ENCODE measurements around the gene POMGNT1. TPM values are rescaled to one million over a fixed set of nuclear protein-coding genes. Genes with fewer than 3 reads are reported as not detected.

Gene POMGNT1
- total RNA-seq, 4 donors from 2014 or later, result 31.6 to 47.2 (median 36.9) TPM

GRCh38 chr1:46188295-46189030, 9.8 kb downstream of the POMGNT1 start:
- intact Hi-C loops (cut with DNase I), result loop anchor here (10.0 kb wide), 1 partner anchor 314 kb away; no protein-coding TSS in a partner anchor

DNA sequence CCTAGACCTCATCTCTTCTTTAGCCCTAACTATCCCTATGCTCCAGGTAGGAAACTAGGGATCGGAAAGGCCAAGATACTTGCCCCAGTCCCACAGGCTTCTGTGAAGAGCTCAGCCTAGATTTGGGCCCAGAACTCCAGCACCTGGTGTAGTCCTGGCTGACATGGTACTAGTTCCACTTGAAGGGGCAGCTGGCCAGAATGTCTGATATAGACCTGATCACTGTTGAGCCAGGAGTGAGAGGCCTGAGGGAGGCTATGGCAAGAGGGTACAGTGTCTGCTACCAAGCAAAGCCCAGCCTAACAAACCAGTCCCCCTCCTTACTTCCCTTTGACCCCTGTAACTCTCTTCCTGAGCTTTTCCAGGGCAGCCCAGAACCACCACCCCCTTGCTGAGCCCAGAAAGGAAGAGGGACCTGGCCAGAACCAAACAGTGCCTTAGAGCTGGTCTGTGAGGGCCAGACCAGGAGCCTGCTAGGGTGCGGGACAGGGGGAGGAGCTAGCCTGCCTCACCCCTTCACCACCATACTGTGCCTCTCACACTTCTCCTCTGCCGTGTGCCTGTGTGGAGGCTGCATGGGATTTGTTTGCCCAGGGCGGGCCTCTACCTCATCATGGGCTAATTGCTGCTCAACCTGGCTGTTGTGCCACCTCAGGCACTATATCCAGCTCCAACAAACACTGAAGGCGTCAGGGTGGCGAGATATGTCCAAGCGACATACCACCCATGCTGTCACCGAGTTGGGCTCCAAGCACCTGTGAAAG, 10.9 kb downstream of the POMGNT1 start:
- intact Hi-C loops (cut with DNase I), result loop anchor here (10.0 kb wide), 1 partner anchor 312 kb away; no protein-coding TSS in a partner anchor
- Histone ChIP-seq H3K9me3 (no peaks in the 10 kb centered on the region), H3K36me3 (peaks cover 13 to 54% (median 40%) of the 10 kb centered on the region in 4 donors), H3K27ac (replicated peaks in 1 of 4) (no peak overlapping the region), H3K27me3 (no peaks in the 10 kb centered on the region), H3K4me1 (peaks cover 17 to 31% (median 23%) of the 10 kb centered on the region in 4 donors), H3K4me3 (no peak overlapping the region)
- no peak for DNase-seq (ENCODE audit: extremely low spot score)
- TF ChIP-seq EP300 (IDR thresholded peaks at IDR 0.05), result no peak
- no peak for TF ChIP-seq POLR2AphosphoS5 (IDR thresholded peaks at IDR 0.05)
- TF ChIP-seq POLR2A (IDR thresholded peaks at IDR 0.05; ENCODE audit: low read depth), result no peak
- TF ChIP-seq, protein P1, sequence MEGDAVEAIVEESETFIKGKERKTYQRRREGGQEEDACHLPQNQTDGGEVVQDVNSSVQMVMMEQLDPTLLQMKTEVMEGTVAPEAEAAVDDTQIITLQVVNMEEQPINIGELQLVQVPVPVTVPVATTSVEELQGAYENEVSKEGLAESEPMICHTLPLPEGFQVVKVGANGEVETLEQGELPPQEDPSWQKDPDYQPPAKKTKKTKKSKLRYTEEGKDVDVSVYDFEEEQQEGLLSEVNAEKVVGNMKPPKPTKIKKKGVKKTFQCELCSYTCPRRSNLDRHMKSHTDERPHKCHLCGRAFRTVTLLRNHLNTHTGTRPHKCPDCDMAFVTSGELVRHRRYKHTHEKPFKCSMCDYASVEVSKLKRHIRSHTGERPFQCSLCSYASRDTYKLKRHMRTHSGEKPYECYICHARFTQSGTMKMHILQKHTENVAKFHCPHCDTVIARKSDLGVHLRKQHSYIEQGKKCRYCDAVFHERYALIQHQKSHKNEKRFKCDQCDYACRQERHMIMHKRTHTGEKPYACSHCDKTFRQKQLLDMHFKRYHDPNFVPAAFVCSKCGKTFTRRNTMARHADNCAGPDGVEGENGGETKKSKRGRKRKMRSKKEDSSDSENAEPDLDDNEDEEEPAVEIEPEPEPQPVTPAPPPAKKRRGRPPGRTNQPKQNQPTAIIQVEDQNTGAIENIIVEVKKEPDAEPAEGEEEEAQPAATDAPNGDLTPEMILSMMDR (IDR thresholded peaks at IDR 0.05), result no peak
- WGBS, result 85% methylated on average over 4 of the region's 8 CpGs

More at GRCh38 chr1:46188295-46189030, 9.8 kb downstream of the POMGNT1 start:
- no peak overlapping the region for H3K4me3 ChIP-seq
- no peak for DNase-seq (ENCODE audit: extremely low spot score)
- H3K27ac ChIP-seq (replicated peaks in 1 of 4), result peak overlapping the region; percentile 7 to 31 (median 22)
- no peaks in the 10 kb centered on the region for H3K27me3 ChIP-seq
- H3K4me1 ChIP-seq, result peaks cover 6 to 20% (median 13%) of the 10 kb centered on the region in 4 donors
- TF ChIP-seq POLR2AphosphoS5 (IDR thresholded peaks at IDR 0.05) (no peak), EP300 (IDR thresholded peaks at IDR 0.05) (no peak), POLR2A (IDR thresholded peaks at IDR 0.05; ENCODE audit: low read depth) (no peak)
- TF ChIP-seq, protein P1 (IDR thresholded peaks at IDR 0.05), result no peak
- H3K36me3 ChIP-seq, result peaks cover 19 to 66% (median 52%) of the 10 kb centered on the region in 4 donors
- 72% methylated on average over 6 of the region's 6 CpGs for WGBS
- H3K9me3 ChIP-seq, result no peaks in the 10 kb centered on the region

DNA sequence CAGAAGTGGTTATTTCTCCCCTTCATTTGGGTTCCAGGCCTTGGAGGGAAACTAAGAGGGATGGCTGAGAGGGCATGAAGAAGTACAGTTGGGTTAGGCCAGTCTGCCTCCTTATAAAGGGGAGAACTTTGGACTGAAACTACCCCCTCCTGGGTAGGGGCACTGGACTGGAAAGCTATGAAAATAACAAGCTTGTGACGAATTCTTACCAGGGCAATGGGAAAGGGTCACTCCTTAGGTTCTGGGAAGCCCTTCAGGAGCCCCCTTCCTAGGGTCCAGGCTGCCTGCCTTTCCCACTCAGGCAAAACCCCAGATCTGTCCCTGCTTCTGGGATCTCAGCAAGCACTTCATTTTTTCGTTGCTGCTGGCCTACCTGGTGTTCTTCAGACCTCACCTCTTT, 12.2 kb downstream of the POMGNT1 start:
- H3K9me3 ChIP-seq, result no peaks in the 10 kb centered on the region
- H3K27ac ChIP-seq (replicated peaks in 1 of 4), result no peak overlapping the region
- H3K4me1 ChIP-seq, result peaks cover 17 to 31% (median 23%) of the 10 kb centered on the region in 4 donors
- peaks cover 7 to 42% (median 31%) of the 10 kb centered on the region in 4 donors for H3K36me3 ChIP-seq
- intact Hi-C loops (cut with DNase I), result loop anchor here (10.0 kb wide), 1 partner anchor 311 kb away; no protein-coding TSS in a partner anchor
- no peak overlapping the region for H3K4me3 ChIP-seq
- WGBS, result 91% methylated on average over 2 of the region's 2 CpGs
- H3K27me3 ChIP-seq, result no peaks in the 10 kb centered on the region
- no peak for DNase-seq (ENCODE audit: extremely low spot score)
- TF ChIP-seq POLR2AphosphoS5 (IDR thresholded peaks at IDR 0.05) (no peak), EP300 (IDR thresholded peaks at IDR 0.05) (no peak), POLR2A (IDR thresholded peaks at IDR 0.05; ENCODE audit: low read depth) (no peak)
- TF ChIP-seq, protein P1 (IDR thresholded peaks at IDR 0.05), result no peak

DNA sequence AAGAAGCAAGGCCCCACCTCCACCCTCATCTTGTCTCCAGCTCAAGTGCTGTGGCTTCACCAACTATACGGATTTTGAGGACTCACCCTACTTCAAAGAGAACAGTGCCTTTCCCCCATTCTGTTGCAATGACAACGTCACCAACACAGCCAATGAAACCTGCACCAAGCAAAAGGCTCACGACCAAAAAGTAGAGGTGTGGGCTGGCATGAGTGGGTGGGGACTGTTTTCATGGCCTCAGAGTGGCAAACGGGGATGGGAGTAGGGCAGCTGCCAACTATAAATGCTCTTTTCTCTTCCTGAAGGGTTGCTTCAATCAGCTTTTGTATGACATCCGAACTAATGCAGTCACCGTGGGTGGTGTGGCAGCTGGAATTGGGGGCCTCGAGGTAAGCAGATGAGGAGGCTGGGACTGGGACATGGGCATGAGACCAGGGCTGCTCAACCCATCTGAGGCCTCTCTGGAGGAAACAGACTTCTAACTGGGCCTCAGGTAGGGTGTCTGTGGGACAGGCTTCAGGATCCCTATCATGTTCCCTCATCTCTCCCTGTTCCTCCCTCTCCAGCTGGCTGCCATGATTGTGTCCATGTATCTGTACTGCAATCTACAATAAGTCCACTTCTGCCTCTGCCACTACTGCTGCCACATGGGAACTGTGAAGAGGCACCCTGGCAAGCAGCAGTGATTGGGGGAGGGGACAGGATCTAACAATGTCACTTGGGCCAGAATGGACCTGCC, 13.1 kb downstream of the POMGNT1 start:
- Histone ChIP-seq H3K4me1 (peaks cover 20 to 31% (median 27%) of the 10 kb centered on the region in 4 donors), H3K36me3 (peaks cover 0 to 32% (median 21%) of the 10 kb centered on the region in 4 donors), H3K27ac (replicated peaks in 1 of 4) (no peak overlapping the region), H3K9me3 (no peaks in the 10 kb centered on the region), H3K4me3 (no peak overlapping the region), H3K27me3 (no peaks in the 10 kb centered on the region)
- TF ChIP-seq, protein P1 (IDR thresholded peaks at IDR 0.05), result no peak
- TF ChIP-seq EP300 (IDR thresholded peaks at IDR 0.05) (no peak), POLR2A (IDR thresholded peaks at IDR 0.05; ENCODE audit: low read depth) (no peak), POLR2AphosphoS5 (IDR thresholded peaks at IDR 0.05) (no peak)
- WGBS, result 84% methylated on average over 7 of the region's 7 CpGs
- intact Hi-C loops (cut with DNase I), result loop anchor here (5.0 to 10.0 kb wide), 2 partner anchors 37 to 310 kb away; no protein-coding TSS in a partner anchor
- DNase-seq (ENCODE audit: extremely low spot score), result no peak
